ENCODE data around the gene GRK5.
A peak's percentile ranks its signal among the peaks of the same experiment; 100 is the strongest.

GRK5 gene

GRCh38 chr10:119370111-119370741, 162.9 kb downstream of the GRK5 start:
- Histone ChIP-seq H3K9me3 (ENCODE audit: insufficient read depth, low read length) (no peaks in the 10 kb centered on the region), H3K27me3 (ENCODE audit: low read length) (no peaks in the 10 kb centered on the region), H4K20me1 (ENCODE audit: low read depth, low read length) (no peaks in the 10 kb centered on the region), H2AFZ (ENCODE audit: low read depth, low read length, severe bottlenecking) (no peak overlapping the region), H3K9ac (ENCODE audit: low read length) (peak overlapping the region; percentile 4; the same call in 1 of the 2 replicates), H3F3A (ENCODE audit: insufficient read depth) (no peaks in the 10 kb centered on the region), H3K9me2 (replicated peaks; ENCODE audit: insufficient read depth, low read length) (no peaks in the 10 kb centered on the region), H3K27ac (ENCODE audit: low read depth, low read length) (no peak overlapping the region), H3K4me2 (ENCODE audit: low read depth, low read length, poor library complexity, severe bottlenecking) (peak overlapping the region; percentile 59), H3K36me3 (ENCODE audit: low read length) (no peaks in the 10 kb centered on the region), H3K79me2 (ENCODE audit: insufficient read depth, low read length) (no peaks in the 10 kb centered on the region), H3K4me3 (ENCODE audit: insufficient read depth, low read length, poor library complexity, severe bottlenecking) (no peak overlapping the region)
- TF ChIP-seq, protein P1, sequence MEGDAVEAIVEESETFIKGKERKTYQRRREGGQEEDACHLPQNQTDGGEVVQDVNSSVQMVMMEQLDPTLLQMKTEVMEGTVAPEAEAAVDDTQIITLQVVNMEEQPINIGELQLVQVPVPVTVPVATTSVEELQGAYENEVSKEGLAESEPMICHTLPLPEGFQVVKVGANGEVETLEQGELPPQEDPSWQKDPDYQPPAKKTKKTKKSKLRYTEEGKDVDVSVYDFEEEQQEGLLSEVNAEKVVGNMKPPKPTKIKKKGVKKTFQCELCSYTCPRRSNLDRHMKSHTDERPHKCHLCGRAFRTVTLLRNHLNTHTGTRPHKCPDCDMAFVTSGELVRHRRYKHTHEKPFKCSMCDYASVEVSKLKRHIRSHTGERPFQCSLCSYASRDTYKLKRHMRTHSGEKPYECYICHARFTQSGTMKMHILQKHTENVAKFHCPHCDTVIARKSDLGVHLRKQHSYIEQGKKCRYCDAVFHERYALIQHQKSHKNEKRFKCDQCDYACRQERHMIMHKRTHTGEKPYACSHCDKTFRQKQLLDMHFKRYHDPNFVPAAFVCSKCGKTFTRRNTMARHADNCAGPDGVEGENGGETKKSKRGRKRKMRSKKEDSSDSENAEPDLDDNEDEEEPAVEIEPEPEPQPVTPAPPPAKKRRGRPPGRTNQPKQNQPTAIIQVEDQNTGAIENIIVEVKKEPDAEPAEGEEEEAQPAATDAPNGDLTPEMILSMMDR (IDR thresholded peaks at IDR 0.05; ENCODE audit: insufficient read depth, low read length, poor library complexity, severe bottlenecking) = no peak
- no peak for TF ChIP-seq EZH2phosphoT487 (conservative IDR thresholded peaks at IDR 0.05; ENCODE audit: low read length)

DNA sequence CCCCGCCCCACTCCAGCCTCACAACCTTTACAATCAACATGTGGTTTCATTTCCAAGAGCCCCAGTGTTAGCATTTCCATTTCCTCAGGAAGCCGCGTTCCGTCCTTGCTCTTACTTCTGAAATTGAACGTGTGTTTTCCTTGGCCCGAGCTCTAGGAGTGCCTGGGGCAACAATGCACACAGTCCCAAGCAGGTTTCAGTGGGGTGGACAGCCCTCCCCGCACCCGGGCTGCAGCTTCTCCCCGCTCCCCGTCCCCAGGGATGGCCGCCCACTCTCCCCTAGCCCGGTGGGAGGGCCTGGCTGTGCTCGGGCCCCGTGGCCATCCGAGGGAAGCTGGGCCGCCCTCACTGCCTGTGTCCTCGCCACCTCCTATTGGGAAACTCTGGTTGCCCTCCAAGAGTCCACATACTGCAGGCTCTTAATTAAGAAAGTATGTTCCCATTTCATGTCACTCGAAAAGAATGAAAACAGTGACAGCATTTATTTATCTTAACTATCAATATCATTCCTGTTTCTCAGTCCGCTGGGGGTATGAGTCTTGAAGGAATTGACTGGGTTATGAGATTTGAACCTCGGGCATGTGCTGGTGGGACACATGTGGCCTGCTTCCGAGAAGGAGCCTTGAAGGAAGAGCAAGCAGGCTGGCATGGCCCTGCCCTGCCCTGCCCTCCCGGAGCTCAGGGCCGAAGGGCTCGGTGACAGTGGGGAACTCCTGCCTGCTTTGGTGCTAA, 163.8 kb downstream of the GRK5 start:
- no peak overlapping the region for H3K4me3 ChIP-seq (ENCODE audit: insufficient read depth, low read length, poor library complexity, severe bottlenecking)
- H3K4me2 ChIP-seq (ENCODE audit: low read depth, low read length, poor library complexity, severe bottlenecking) = no peak overlapping the region
- H3F3A ChIP-seq (ENCODE audit: insufficient read depth) = no peaks in the 10 kb centered on the region
- H3K9ac ChIP-seq (ENCODE audit: low read length) = no peak overlapping the region
- H3K36me3 ChIP-seq (ENCODE audit: low read length) = no peaks in the 10 kb centered on the region
- no peaks in the 10 kb centered on the region for H4K20me1 ChIP-seq (ENCODE audit: low read depth, low read length)
- H2AFZ ChIP-seq (ENCODE audit: low read depth, low read length, severe bottlenecking) = no peak overlapping the region
- no peaks in the 10 kb centered on the region for H3K9me3 ChIP-seq (ENCODE audit: insufficient read depth, low read length)
- no peak overlapping the region for H3K27ac ChIP-seq (ENCODE audit: low read depth, low read length)
- TF ChIP-seq EZH2phosphoT487 (conservative IDR thresholded peaks at IDR 0.05; ENCODE audit: low read length) = no peak
- TF ChIP-seq, protein P1 (IDR thresholded peaks at IDR 0.05; ENCODE audit: insufficient read depth, low read length, poor library complexity, severe bottlenecking) = no peak
- H3K79me2 ChIP-seq (ENCODE audit: insufficient read depth, low read length) = no peaks in the 10 kb centered on the region
- no peaks in the 10 kb centered on the region for H3K9me2 ChIP-seq (replicated peaks; ENCODE audit: insufficient read depth, low read length)
- H3K27me3 ChIP-seq (ENCODE audit: low read length) = no peaks in the 10 kb centered on the region

DNA sequence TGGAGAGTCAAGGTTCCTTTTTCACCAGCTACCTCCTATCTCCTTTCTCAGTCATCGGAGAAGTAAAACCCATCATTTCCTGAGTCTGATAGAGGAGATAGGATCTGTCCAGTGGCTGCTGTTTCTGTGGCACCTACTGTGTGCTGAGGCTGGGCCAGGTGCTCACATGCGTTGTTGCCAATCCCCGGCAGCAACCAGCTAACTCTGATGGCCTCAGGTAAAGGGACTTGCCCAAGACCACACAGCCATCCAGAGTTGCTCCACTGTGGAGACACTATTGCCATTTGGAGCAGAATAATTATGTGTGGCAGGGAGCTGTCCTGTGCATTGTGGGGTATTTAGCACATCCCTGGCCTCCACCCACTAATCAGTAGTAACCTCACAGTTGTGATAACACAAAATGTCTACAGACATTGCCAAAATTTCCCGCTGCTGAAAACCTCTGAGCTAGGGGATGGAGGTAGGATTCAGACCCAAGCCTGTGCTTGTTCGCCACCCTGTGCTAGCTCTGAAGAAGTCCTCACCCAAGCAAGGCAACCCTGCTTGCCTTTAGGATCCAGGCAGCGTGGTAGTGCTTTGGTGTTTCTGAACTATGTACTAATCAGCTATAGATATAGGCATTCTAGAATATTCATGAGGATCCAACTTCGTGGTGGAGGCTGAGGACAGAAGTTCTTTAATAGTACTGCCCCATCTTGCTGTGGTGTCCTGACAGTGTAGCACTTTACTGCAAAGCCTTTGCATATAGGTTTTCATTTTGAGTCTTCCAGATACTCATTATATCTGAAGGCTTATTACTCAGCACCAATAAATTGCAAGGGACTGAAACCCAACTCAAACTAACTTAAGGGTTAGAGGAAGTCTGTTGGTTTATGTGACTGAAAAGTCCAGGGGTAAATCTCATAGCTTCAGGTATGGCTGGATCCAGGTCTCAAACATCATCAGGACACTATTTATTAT, 164.6 kb downstream of the GRK5 start:
- H3K4me3 ChIP-seq (ENCODE audit: insufficient read depth, low read length, poor library complexity, severe bottlenecking) = no peak overlapping the region
- H3K27ac ChIP-seq (ENCODE audit: low read depth, low read length) = no peak overlapping the region
- no peak overlapping the region for H3K4me2 ChIP-seq (ENCODE audit: low read depth, low read length, poor library complexity, severe bottlenecking)
- no peaks in the 10 kb centered on the region for H3K9me2 ChIP-seq (replicated peaks; ENCODE audit: insufficient read depth, low read length)
- no peaks in the 10 kb centered on the region for H3F3A ChIP-seq (ENCODE audit: insufficient read depth)
- H3K36me3 ChIP-seq (ENCODE audit: low read length) = no peaks in the 10 kb centered on the region
- H3K9me3 ChIP-seq (ENCODE audit: insufficient read depth, low read length) = no peaks in the 10 kb centered on the region
- H3K9ac ChIP-seq (ENCODE audit: low read length) = no peak overlapping the region
- TF ChIP-seq, protein P1 (IDR thresholded peaks at IDR 0.05; ENCODE audit: insufficient read depth, low read length, poor library complexity, severe bottlenecking) = no peak
- no peak for TF ChIP-seq EZH2phosphoT487 (conservative IDR thresholded peaks at IDR 0.05; ENCODE audit: low read length)
- no peak overlapping the region for H2AFZ ChIP-seq (ENCODE audit: low read depth, low read length, severe bottlenecking)
- H3K27me3 ChIP-seq (ENCODE audit: low read length) = no peaks in the 10 kb centered on the region
- H3K79me2 ChIP-seq (ENCODE audit: insufficient read depth, low read length) = no peaks in the 10 kb centered on the region
- H4K20me1 ChIP-seq (ENCODE audit: low read depth, low read length) = no peaks in the 10 kb centered on the region
